GM12878 (cell line): ENCODE data around the gene WDFY4. TPM values are rescaled to one million over a fixed set of nuclear protein-coding genes. Genes with fewer than 3 reads are reported as not detected.

ENCODE experiments used
- ATAC-seq: fragments of 200-7000 bp; cut with Tn5 transposase; 3 replicates; pipeline ENCODE4 v1.9.1; 2020; ENCODE audit warnings: mild to moderate bottlenecking, moderate library complexity
- BruUV-seq: library from RNA; stranded (reverse); fragments of 400-500 nt; replicated peaks from 2 replicates; lab custom pipeline; 2021; lab: Mats Ljungman, UMichigan
- CTCF ChIA-PET: fragments of 300-600 bp; sonication (Branson Sonifier 250); formaldehyde crosslinking; extraction: SDS; loops from one replicate; lab custom pipeline; 2021; ENCODE audit warnings: inconsistent platforms; lab: Yijun Ruan, JAX
- POLR2A ChIA-PET: fragments of 350-600 bp; formaldehyde crosslinking; extraction: SDS; loops from one replicate; lab custom pipeline; 2021; ENCODE audit warnings: inconsistent platforms; lab: Charles Lee
- RAD21 ChIA-PET: fragments of 300-600 bp; sonication (Branson Sonifier 250); formaldehyde crosslinking; loops from one replicate; lab custom pipeline; 2023; ENCODE audit warnings: antibody characterized with exemption; ENCODE audit not compliant: unreplicated experiment; lab: Charles Lee
- SMC1A ChIA-PET: fragments of 300-600 bp; sonication (Branson Sonifier 250); formaldehyde crosslinking; loops from one replicate; lab custom pipeline; 2023; ENCODE audit not compliant: unreplicated experiment, uncharacterized antibody; lab: Charles Lee
- DNase-seq: peaks from one replicate; pipeline ENCODE4 v3.0.0-alpha.2; 2011; ENCODE audit warnings: low read depth, low spot score
- FAIRE-seq: peaks from 3 replicates; lab custom pipeline; 2011; peaks lifted over from hg19 to GRCh38; lab: Jason Lieb, UNC
- H2AFZ ChIP-seq: 2 replicates; pipeline ENCODE4 v1.6.0; 2011; ENCODE audit warnings: low read depth, low read length, control low read depth; ENCODE audit not compliant: control insufficient read depth
- H3K27ac ChIP-seq: 2 replicates; pipeline ENCODE4 v1.5.1; 2011; ENCODE audit warnings: control low read depth; ENCODE audit not compliant: control insufficient read depth, insufficient read depth
- H3K27me3 ChIP-seq, 2 experiments: replicated peaks in 1 of 2; 2 replicates each; pipeline versions ENCODE4 v1.6.0 to v1.6.1; 2011; ENCODE audit warnings: low read length in 1 of 2; ENCODE audit not compliant: control insufficient read depth in 2 of 2, insufficient read depth in 2 of 2
- H3K36me3 ChIP-seq, 2 experiments: 2 replicates each; pipeline ENCODE4 v1.5.1; 2011; ENCODE audit warnings: low read length in 1 of 2; ENCODE audit not compliant: control insufficient read depth in 2 of 2, insufficient read depth in 2 of 2
- H3K4me1 ChIP-seq: 2 replicates; pipeline ENCODE4 v1.6.1; 2011; ENCODE audit warnings: mild to moderate bottlenecking, low read length, moderate library complexity, mixed read lengths; ENCODE audit not compliant: control insufficient read depth, insufficient read depth
- H3K4me2 ChIP-seq: 2 replicates; pipeline ENCODE4 v1.6.0; 2011; ENCODE audit warnings: control low read depth; ENCODE audit not compliant: control insufficient read depth, insufficient read depth
- H3K4me3 ChIP-seq: fragments of 200-600 bp; sonication (generic); 2 replicates; pipeline ENCODE4 v1.5.1; 2016
- H3K79me2 ChIP-seq: 2 replicates; pipeline ENCODE4 v1.6.0; 2011; ENCODE audit warnings: low read length; ENCODE audit not compliant: control insufficient read depth, insufficient read depth
- H3K9ac ChIP-seq: 2 replicates; pipeline ENCODE4 v1.8.0; 2011; ENCODE audit warnings: low read length, control low read depth, mixed read lengths; ENCODE audit not compliant: control insufficient read depth, insufficient read depth
- H3K9me3 ChIP-seq: replicated peaks from 3 replicates; pipeline ENCODE4 v1.5.1; 2011; ENCODE audit warnings: mild to moderate bottlenecking, low read length; ENCODE audit not compliant: control insufficient read depth, insufficient read depth
- H4K20me1 ChIP-seq: 2 replicates; pipeline ENCODE4 v1.6.0; 2011; ENCODE audit not compliant: control insufficient read depth, insufficient read depth
- BACH1 ChIP-seq: fragments of 450-650 bp; IDR thresholded peaks from 2 replicates; pipeline ENCODE4 v1.6.1; 2017; ENCODE audit warnings: mild to moderate bottlenecking, borderline replicate concordance
- BCL11A ChIP-seq: IDR thresholded peaks from 2 replicates; pipeline ENCODE4 v1.6.1; 2011; ENCODE audit warnings: low read depth, low read length
- CBFB ChIP-seq: IDR thresholded peaks from 2 replicates; pipeline ENCODE4 v1.6.1; 2016; ENCODE audit warnings: antibody characterized with exemption, low read depth
- CHD1 ChIP-seq: IDR thresholded peaks from 2 replicates; pipeline ENCODE4 v1.6.1; 2012; ENCODE audit warnings: low read depth, low read length, improper control_type of control experiment
- EZH2 ChIP-seq: IDR thresholded peaks from 2 replicates; pipeline ENCODE4 v1.6.1; 2012; ENCODE audit warnings: low read depth, mild to moderate bottlenecking, control low read depth, inconsistent platforms, low read length, borderline replicate concordance; ENCODE audit not compliant: control insufficient read depth
- HDAC6 ChIP-seq: fragments of 200-600 bp; sonication (generic); IDR thresholded peaks from one replicate; pipeline ENCODE4 v1.8.0; 2017; ENCODE audit warnings: antibody characterized with exemption; ENCODE audit not compliant: unreplicated experiment
- JUNB ChIP-seq: IDR thresholded peaks from 2 replicates; pipeline ENCODE4 v1.6.1; 2016; ENCODE audit warnings: antibody characterized with exemption, mild to moderate bottlenecking
- NFIC ChIP-seq: IDR thresholded peaks from 2 replicates; pipeline ENCODE4 v1.6.1; 2012; ENCODE audit warnings: low read depth, mild to moderate bottlenecking, inconsistent platforms, low read length, moderate library complexity
- NKRF ChIP-seq: fragments of 450-650 bp; conservative IDR thresholded peaks from 2 replicates; pipeline ENCODE4 v1.6.1; 2017; ENCODE audit warnings: mild to moderate bottlenecking, moderate library complexity
- NR2C2 ChIP-seq: IDR thresholded peaks from 2 replicates; pipeline ENCODE4 v1.6.1; 2011; ENCODE audit warnings: borderline replicate concordance, low read depth; ENCODE audit not compliant: control insufficient read depth, insufficient read length
- RAD51 ChIP-seq: fragments of 450-650 bp; IDR thresholded peaks from 2 replicates; pipeline ENCODE4 v1.6.1; 2016; ENCODE audit warnings: moderate library complexity, mild to moderate bottlenecking, inconsistent platforms
- SREBF1 ChIP-seq: IDR thresholded peaks from 2 replicates; pipeline ENCODE4 v1.6.1; 2012; ENCODE audit warnings: mild to moderate bottlenecking, low read length
- SUPT20H ChIP-seq: IDR thresholded peaks from 2 replicates; pipeline ENCODE4 v1.6.1; 2011; ENCODE audit warnings: low read depth, mild to moderate bottlenecking, low read length, moderate library complexity, borderline replicate concordance; ENCODE audit not compliant: control insufficient read depth
- TAF1 ChIP-seq: IDR thresholded peaks from 2 replicates; pipeline ENCODE4 v1.6.1; 2011; ENCODE audit warnings: mild to moderate bottlenecking, low read depth, low read length, borderline replicate concordance
- WGBS: methylation state at CpG from one replicate; pipeline ENCODE4 v1.1.6; 2016; ENCODE audit warnings: low lambda C conversion rate; ENCODE audit not compliant: insufficient replicate concordance, insufficient coverage; ENCODE audit errors: missing lambda C conversion rate; 5-methylcytosine and 5-hydroxymethylcytosine counted together
- in situ Hi-C: fragments of 300-500 bp; cut with MboI; formaldehyde crosslinking; loops from 9 replicates; pipeline ENCODE4 v1.14.3; 2018; ENCODE audit warnings: mixed read lengths
- intact Hi-C: fragments of 100-400 bp; cut with micrococcal nuclease; formaldehyde crosslinking; loops from one replicate; pipeline ENCODE4 v1.14.2; 2022; ENCODE audit not compliant: unreplicated experiment
- polyA plus RNA-seq, 11 experiments: library from polyadenylated mRNA; depleted of rRNA in 4 of 11; unstranded in 6 of 11; stranded (reverse) in 5 of 11; fragments of >200 nt; fragmentation: Nextera tagmentation in 4 of 11; fragmentation: Illumina TruSeq in 1 of 11; extraction: Ambion mirVana in 4 of 11; extraction: Trizol in 1 of 11; gene quantifications; 1 replicate in 1 of 11; 2 replicates in 10 of 11; pipeline versions ENCODE4 v1.2.1 to v1.2.3, GENCODE V29; 2011 to 2016; ENCODE audit warnings: inconsistent platforms in 2 of 11, missing spikeins in 2 of 11, low read depth in 1 of 11
- total RNA-seq, 4 experiments: library from RNA; depleted of rRNA in 3 of 4; stranded (reverse); fragments of >200 nt in 3 of 4; fragmentation: Illumina TruSeq in 1 of 4; extraction: Trizol in 1 of 4; gene quantifications; 2 replicates each; pipeline versions ENCODE4 v1.2.1 to v1.2.3, GENCODE V29; 2013 to 2021

The WDFY4 gene
- total and polyA plus RNA-seq, 10 of the 15 experiments (the other 5 are each of a cell fraction or from before 2014, with no cell fraction given): 13.5 to 132 (median 47.3) TPM

- no peak for TF ChIP-seq NKRF
- no peak for TF ChIP-seq RAD51
- no peak for TF ChIP-seq CBFB
These were observed 256.3 kb downstream of the WDFY4 start (continued) for GRCh38 chr10:48940958-48941357.

- no peak overlapping the region for H2AFZ ChIP-seq
- no peak for ATAC-seq
- CTCF ChIA-PET: interaction anchor here (1.2 kb wide), 1 partner anchor 181 kb away, joined by 4 read pairs; no protein-coding TSS in a partner anchor
- intact Hi-C loops: no loop called here
- POLR2A ChIA-PET: no interaction called here
- no TSS peak for BruUV-seq
- WGBS: 88% methylated on average over 10 of the region's 10 CpGs
- TF ChIP-seq NKRF (no peak), NFIC (no peak), CHD1 (no peak), JUNB (no peak), TAF1 (no peak), EZH2 (no peak), CBFB (no peak), SREBF1 (no peak), NR2C2 (no peak), SUPT20H (no peak), HDAC6 (no peak), BCL11A (no peak), BACH1 (no peak)
- H3K4me2 ChIP-seq: no peak overlapping the region
- peaks cover 6 to 10% of the 10 kb centered on the region in 2 experiments; a peak in 3 of 4 replicates for H3K36me3 ChIP-seq
- H3K9me3 ChIP-seq: no peaks in the 10 kb centered on the region
- no peak overlapping the region for H3K9ac ChIP-seq
- H4K20me1 ChIP-seq: no peaks in the 10 kb centered on the region
- SMC1A ChIA-PET: no interaction called here
- H3K4me3 ChIP-seq: no peak overlapping the region
- in situ Hi-C loops: no loop called here
- RAD21 ChIA-PET: interaction anchor here (0.6 kb wide), 1 partner anchor 111 kb away, joined by 3 read pairs; no protein-coding TSS in a partner anchor
- H3K27ac ChIP-seq: no peak overlapping the region
- H3K4me1 ChIP-seq: no peaks in the 10 kb centered on the region
- no peaks in the 10 kb centered on the region for H3K79me2 ChIP-seq
- FAIRE-seq: no peak
- DNase-seq: no peak
- no peaks in the 10 kb centered on the region for H3K27me3 ChIP-seq
These were observed 256.9 kb downstream of the WDFY4 start for GRCh38 chr10:48941427-48942075.
